ENCODE data around the gene SEMA5A. TPM values are rescaled to one million over a fixed set of nuclear protein-coding genes. Genes with fewer than 3 reads are reported as not detected.

The SEMA5A gene
- polyA plus RNA-seq, 1 donor (not counting 4 experiments of a cell fraction or from before 2014, with no cell fraction given) = 0.16 TPM

DNA sequence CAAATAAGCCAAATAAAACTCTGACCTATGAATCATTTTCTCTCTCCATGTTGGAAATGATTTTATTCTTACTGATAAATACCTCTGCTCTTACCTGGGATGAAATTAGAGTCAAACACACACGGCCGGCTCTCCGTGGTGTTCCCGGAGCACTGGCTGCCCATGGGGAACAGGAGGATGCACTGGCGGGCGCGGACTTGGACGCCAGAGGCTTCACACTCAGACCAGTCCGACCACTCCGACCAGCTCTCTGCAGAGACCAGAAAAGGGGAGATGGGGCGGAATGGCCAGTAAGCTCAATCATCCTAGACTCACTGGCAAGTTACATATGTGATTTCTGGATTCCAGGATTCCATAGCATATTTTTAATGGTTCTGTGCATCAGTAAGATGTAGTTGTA is 494.1 kb downstream of the SEMA5A start:
- Histone ChIP-seq H3K36me3 (ENCODE audit: control insufficient read depth in 2 of 2, extremely low read depth in 1 of 2, insufficient read depth in 2 of 2, low read length in 2 of 2) (no peaks in the 10 kb centered on the region), H3K4me1 (ENCODE audit: control insufficient read depth, extremely low read depth, insufficient read depth, low read length) (peaks cover 31% of the 10 kb centered on the region), H3K79me2 (ENCODE audit: control insufficient read depth, insufficient read depth, low read length) (no peaks in the 10 kb centered on the region), H3K27ac (ENCODE audit: control insufficient read depth, insufficient read depth, low read length) (no peak overlapping the region), H3K4me3 (ENCODE audit: control insufficient read depth in 2 of 3, extremely low read depth in 1 of 3, insufficient read depth in 2 of 3, low read depth in 1 of 3, low read length in 3 of 3) (no peak overlapping the region), H4K20me1 (ENCODE audit: control insufficient read depth, extremely low read depth, insufficient read depth, low read length) (no peaks in the 10 kb centered on the region), H3K9ac (ENCODE audit: control insufficient read depth, extremely low read depth, insufficient read depth, low read length) (no peak overlapping the region), H3K9me1 (ENCODE audit: control insufficient read depth, extremely low read depth, insufficient read depth, low read length) (no peaks in the 10 kb centered on the region), H3K27me3 (ENCODE audit: control insufficient read depth, extremely low read depth, insufficient read depth, low read length) (no peaks in the 10 kb centered on the region), H2AFZ (ENCODE audit: control insufficient read depth, low read length) (no peak overlapping the region), H3K9me3 (ENCODE audit: control insufficient read depth, low read depth, low read length) (no peaks in the 10 kb centered on the region), H3K4me2 (ENCODE audit: control insufficient read depth, extremely low read depth, insufficient read depth, low read depth, low read length) (no peak overlapping the region)
- FAIRE-seq = no peak
- no peak for DNase-seq (ENCODE audit: low read depth, low spot score)
- dilution Hi-C loops (cut with MboI; ENCODE audit: extremely low pct_ligation_motif_present, low sequenced_read_pairs) = no loop called here
- TF ChIP-seq, protein P1, sequence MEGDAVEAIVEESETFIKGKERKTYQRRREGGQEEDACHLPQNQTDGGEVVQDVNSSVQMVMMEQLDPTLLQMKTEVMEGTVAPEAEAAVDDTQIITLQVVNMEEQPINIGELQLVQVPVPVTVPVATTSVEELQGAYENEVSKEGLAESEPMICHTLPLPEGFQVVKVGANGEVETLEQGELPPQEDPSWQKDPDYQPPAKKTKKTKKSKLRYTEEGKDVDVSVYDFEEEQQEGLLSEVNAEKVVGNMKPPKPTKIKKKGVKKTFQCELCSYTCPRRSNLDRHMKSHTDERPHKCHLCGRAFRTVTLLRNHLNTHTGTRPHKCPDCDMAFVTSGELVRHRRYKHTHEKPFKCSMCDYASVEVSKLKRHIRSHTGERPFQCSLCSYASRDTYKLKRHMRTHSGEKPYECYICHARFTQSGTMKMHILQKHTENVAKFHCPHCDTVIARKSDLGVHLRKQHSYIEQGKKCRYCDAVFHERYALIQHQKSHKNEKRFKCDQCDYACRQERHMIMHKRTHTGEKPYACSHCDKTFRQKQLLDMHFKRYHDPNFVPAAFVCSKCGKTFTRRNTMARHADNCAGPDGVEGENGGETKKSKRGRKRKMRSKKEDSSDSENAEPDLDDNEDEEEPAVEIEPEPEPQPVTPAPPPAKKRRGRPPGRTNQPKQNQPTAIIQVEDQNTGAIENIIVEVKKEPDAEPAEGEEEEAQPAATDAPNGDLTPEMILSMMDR (optimal IDR thresholded peaks at IDR 0.05 in 1 of 3, IDR thresholded peaks at IDR 0.05 in 1 of 3, conservative IDR thresholded peaks at IDR 0.05 in 1 of 3; ENCODE audit: extremely low read depth in 1 of 3, insufficient read depth in 2 of 3, low read length in 3 of 3) = no peak

DNA sequence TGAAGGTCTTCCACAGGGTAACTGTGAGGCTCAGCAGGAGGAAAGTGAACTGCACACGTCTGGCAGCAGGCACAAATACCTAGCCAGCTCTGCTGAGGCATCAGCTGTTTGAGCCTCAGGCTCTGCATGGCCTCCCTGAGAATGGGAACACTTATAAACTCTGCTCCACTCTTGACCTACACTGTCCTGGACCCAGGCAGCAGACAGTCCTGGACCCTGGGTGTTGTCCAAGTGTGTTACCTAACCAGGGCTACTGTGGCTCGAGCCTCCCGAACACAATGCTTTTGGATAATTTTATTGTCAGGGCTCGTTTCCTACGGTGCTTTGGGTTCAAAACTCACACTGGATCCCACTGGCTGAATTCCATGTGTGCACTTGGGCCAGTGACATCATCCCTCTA is 497.9 kb downstream of the SEMA5A start:
- H3K27ac ChIP-seq (ENCODE audit: control insufficient read depth, insufficient read depth, low read length) = peak overlapping the region; percentile 53
- dilution Hi-C loops (cut with MboI; ENCODE audit: extremely low pct_ligation_motif_present, low sequenced_read_pairs) = no loop called here
- peak; percentile 26 for FAIRE-seq
- H3K79me2 ChIP-seq (ENCODE audit: control insufficient read depth, insufficient read depth, low read length) = no peaks in the 10 kb centered on the region
- H4K20me1 ChIP-seq (ENCODE audit: control insufficient read depth, extremely low read depth, insufficient read depth, low read length) = no peaks in the 10 kb centered on the region
- no peaks in the 10 kb centered on the region for H3K27me3 ChIP-seq (ENCODE audit: control insufficient read depth, extremely low read depth, insufficient read depth, low read length)
- H3K9me3 ChIP-seq (ENCODE audit: control insufficient read depth, low read depth, low read length) = no peaks in the 10 kb centered on the region
- no peaks in the 10 kb centered on the region for H3K9me1 ChIP-seq (ENCODE audit: control insufficient read depth, extremely low read depth, insufficient read depth, low read length)
- H3K4me1 ChIP-seq (ENCODE audit: control insufficient read depth, extremely low read depth, insufficient read depth, low read length) = peaks cover 18% of the 10 kb centered on the region
- no peak overlapping the region for H2AFZ ChIP-seq (ENCODE audit: control insufficient read depth, low read length)
- no peak for DNase-seq (ENCODE audit: low read depth, low spot score)
- H3K36me3 ChIP-seq (ENCODE audit: control insufficient read depth in 2 of 2, extremely low read depth in 1 of 2, insufficient read depth in 2 of 2, low read length in 2 of 2) = no peaks in the 10 kb centered on the region
- no peak overlapping the region for H3K4me3 ChIP-seq (ENCODE audit: control insufficient read depth in 2 of 3, extremely low read depth in 1 of 3, insufficient read depth in 2 of 3, low read depth in 1 of 3, low read length in 3 of 3)
- TF ChIP-seq, protein P1 (optimal IDR thresholded peaks at IDR 0.05 in 1 of 3, IDR thresholded peaks at IDR 0.05 in 1 of 3, conservative IDR thresholded peaks at IDR 0.05 in 1 of 3; ENCODE audit: extremely low read depth in 1 of 3, insufficient read depth in 2 of 3, low read length in 3 of 3) = no peak
- TF ChIP-seq EZH2 (IDR thresholded peaks at IDR 0.05; ENCODE audit: low read length) = no peak
- H3K9ac ChIP-seq (ENCODE audit: control insufficient read depth, extremely low read depth, insufficient read depth, low read length) = no peak overlapping the region
- H3K4me2 ChIP-seq (ENCODE audit: control insufficient read depth, extremely low read depth, insufficient read depth, low read depth, low read length) = peak overlapping the region; percentile 9

All from keratinocyte (primary cell).